Activated T-helper 1 cell treated with anti-CD3 and anti-CD28 coated beads, Interleukin-12 subunit alpha, Interleukin-12 subunit beta, Interleukin-2, Interleukin-4 antibody, amounts not matched to agents 30 ng/mL and 10 ng/mL and 1 ng/mL, durations not matched to agents 14 hours and 24 hours and 36 hours (primary cell): Measurements from ENCODE around the gene SYNE1. TPM values are rescaled to one million over a fixed set of nuclear protein-coding genes. Genes with fewer than 3 reads are reported as not detected.
"Not testable (repeated sequence)": the region's sequence is repeated elsewhere in the genome, so short reads cannot be mapped to it uniquely, and the experiment has no call there.

Experiments
- DNase-seq: peaks from one replicate; pipeline ENCODE4 v3.0.0; 2021; ENCODE audit warnings: low spot score
- H3K27ac Mint-ChIP-seq: one replicate; pipeline ENCODE4 v1.8.0; 2021; ENCODE audit warnings: mild to moderate bottlenecking, mixed read lengths
- H3K27me3 Mint-ChIP-seq: one replicate; pipeline ENCODE4 v1.8.0; 2022; ENCODE audit warnings: mild to moderate bottlenecking, moderate library complexity, mixed read lengths; ENCODE audit not compliant: insufficient read depth
- H3K36me3 Mint-ChIP-seq: one replicate; pipeline ENCODE4 v1.8.0; 2021; ENCODE audit warnings: low read depth, mixed read lengths
- H3K4me1 Mint-ChIP-seq: one replicate; pipeline ENCODE4 v1.8.0; 2021; ENCODE audit warnings: low read depth, mixed read lengths
- H3K4me3 Mint-ChIP-seq: one replicate; pipeline ENCODE4 v1.8.0; 2021; ENCODE audit warnings: mild to moderate bottlenecking, moderate library complexity, mixed read lengths
- H3K9me3 Mint-ChIP-seq: one replicate; pipeline ENCODE4 v1.8.0; 2021; ENCODE audit warnings: mixed read lengths
- intact Hi-C: fragments of 100-400 bp; cut with micrococcal nuclease; formaldehyde crosslinking; loops from one replicate; pipeline ENCODE4 v1.15.1; 2024
- total RNA-seq: library from RNA; stranded (reverse); gene quantifications from 2 replicates; pipeline ENCODE4 v1.2.3, GENCODE V29; 2022

SYNE1 gene, protein sequence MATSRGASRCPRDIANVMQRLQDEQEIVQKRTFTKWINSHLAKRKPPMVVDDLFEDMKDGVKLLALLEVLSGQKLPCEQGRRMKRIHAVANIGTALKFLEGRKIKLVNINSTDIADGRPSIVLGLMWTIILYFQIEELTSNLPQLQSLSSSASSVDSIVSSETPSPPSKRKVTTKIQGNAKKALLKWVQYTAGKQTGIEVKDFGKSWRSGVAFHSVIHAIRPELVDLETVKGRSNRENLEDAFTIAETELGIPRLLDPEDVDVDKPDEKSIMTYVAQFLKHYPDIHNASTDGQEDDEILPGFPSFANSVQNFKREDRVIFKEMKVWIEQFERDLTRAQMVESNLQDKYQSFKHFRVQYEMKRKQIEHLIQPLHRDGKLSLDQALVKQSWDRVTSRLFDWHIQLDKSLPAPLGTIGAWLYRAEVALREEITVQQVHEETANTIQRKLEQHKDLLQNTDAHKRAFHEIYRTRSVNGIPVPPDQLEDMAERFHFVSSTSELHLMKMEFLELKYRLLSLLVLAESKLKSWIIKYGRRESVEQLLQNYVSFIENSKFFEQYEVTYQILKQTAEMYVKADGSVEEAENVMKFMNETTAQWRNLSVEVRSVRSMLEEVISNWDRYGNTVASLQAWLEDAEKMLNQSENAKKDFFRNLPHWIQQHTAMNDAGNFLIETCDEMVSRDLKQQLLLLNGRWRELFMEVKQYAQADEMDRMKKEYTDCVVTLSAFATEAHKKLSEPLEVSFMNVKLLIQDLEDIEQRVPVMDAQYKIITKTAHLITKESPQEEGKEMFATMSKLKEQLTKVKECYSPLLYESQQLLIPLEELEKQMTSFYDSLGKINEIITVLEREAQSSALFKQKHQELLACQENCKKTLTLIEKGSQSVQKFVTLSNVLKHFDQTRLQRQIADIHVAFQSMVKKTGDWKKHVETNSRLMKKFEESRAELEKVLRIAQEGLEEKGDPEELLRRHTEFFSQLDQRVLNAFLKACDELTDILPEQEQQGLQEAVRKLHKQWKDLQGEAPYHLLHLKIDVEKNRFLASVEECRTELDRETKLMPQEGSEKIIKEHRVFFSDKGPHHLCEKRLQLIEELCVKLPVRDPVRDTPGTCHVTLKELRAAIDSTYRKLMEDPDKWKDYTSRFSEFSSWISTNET (N-terminal part only)
- 14.5 and 16.0 TPM in 2 replicates for total RNA-seq

DNA sequence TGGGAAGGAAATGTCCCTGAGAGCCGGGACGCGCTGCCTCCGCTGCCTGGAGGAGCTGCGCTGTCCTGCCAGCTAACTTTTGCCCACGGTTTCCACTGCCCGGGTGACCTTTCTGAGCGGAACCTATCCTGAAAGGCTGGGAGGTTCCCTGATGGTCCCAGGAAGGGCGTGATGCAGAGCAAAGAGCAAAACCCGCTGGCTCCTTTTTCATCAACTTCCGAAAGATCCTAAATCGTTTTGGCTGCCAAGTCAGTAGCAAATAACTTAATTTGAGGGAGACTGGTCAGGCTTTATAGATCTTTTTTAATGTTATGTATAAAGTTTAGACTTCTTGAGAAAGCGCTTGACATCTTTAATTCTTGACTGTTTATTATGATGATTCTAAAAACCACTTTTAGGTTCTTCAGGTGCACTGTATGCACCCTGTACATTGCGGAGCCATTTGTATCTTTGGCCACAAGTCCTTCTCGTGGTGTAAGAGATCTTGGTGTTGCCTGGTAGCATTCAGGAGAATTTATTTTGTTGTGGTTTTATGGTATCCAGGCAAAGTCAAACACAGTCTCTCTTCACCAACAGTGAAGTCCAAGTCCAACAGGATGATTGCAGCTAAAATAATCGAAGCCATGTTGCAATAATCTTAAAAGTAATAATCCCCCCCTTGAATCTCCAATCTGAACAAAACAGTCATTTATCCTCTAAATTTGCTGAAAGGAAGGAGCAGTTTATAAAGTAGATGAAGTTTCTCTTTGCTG, at the start of gene SYNE1:
SYNE1 (minus strand) TSS at position 67 of the 752 bp plus-strand sequence. CDS start 9,031 bp downstream, outside the sequence.
- Mint-ChIP-seq H3K36me3 (no peaks in the 10 kb centered on the region), H3K27ac (no peak within 1 kb of the TSS), H3K27me3 (peaks cover 44% of the 10 kb centered on the region), H3K4me3 (peak within 1 kb of the TSS; percentile 72), H3K4me1 (peaks cover 17% of the 10 kb centered on the region), H3K9me3 (no peaks in the 10 kb centered on the region)
- DNase-seq: no peak
- intact Hi-C loops: no loop called here

DNA sequence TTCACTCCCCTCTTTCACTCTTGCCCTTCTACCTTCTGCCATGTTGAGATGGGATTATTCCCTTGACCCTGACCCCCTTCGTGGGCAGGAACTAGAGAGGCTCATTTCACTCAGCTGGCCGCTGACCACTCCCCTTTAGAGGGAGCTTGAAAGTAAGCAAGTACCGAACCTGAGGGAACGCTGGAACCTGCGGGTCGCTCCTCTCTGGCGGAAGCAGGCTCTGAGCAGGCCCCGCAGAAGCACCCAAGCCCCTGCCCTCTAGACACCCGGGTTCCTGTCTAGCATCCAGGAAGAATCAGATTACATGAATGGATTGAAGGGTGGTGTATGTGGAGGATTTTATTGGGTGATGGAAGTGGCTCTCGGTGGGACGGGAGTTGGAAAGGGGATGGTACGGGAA, 48.7 kb upstream of the SYNE1 start:
- no peaks in the 10 kb centered on the region for H3K27me3 Mint-ChIP-seq
- H3K4me1 Mint-ChIP-seq: no peaks in the 10 kb centered on the region
- no peaks in the 10 kb centered on the region for H3K36me3 Mint-ChIP-seq
- H3K9me3 Mint-ChIP-seq: no peaks in the 10 kb centered on the region
- DNase-seq: no peak
- H3K4me3 Mint-ChIP-seq: no peak overlapping the region
- H3K27ac Mint-ChIP-seq: no peak overlapping the region
- intact Hi-C loops: no loop called here

DNA sequence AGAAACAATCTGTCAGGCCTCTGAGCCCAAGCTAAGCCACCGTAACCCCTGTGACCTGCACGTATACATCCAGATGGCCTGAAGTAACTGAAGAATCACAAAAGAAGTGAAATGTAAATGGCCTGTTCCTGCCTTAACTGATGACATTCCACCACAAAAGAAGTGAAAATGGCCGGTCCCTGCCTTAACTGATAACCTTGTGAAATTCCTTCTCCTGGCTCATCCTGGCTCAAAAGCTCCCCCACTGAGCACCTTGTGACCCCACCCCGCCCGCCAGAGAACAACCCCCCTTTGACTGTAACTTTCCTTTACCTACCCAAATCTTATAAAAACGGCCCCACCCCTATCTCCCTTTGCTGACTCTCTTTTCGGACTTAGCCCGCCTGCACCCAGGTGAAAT, 45.8 kb upstream of the SYNE1 start:
- DNase-seq, H3K36me3 Mint-ChIP-seq, H3K4me3 Mint-ChIP-seq, H3K9me3 Mint-ChIP-seq, H3K27me3 Mint-ChIP-seq, H3K27ac Mint-ChIP-seq, intact Hi-C loops, H3K4me1 Mint-ChIP-seq: not testable (repeated sequence)

DNA sequence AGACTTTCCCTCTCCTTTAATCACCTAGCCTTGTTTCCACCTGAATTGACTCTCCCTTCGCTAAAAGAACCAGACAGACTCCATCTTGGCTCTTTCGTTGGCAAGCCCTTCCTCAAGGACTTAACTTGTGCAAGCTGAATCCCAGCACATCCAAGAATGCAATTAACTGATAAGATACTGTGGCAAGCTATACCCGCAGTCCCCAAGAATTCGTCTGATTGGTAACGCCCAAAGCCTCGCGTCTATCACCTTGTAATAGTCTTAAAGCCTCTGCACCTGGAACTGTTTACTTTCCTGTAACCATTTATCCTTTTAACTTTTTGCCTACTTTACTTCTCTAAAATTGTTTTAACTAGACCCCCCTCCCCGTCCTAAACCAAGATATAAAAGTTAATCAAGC, 45.0 kb upstream of the SYNE1 start:
- intact Hi-C loops: no loop called here

DNA sequence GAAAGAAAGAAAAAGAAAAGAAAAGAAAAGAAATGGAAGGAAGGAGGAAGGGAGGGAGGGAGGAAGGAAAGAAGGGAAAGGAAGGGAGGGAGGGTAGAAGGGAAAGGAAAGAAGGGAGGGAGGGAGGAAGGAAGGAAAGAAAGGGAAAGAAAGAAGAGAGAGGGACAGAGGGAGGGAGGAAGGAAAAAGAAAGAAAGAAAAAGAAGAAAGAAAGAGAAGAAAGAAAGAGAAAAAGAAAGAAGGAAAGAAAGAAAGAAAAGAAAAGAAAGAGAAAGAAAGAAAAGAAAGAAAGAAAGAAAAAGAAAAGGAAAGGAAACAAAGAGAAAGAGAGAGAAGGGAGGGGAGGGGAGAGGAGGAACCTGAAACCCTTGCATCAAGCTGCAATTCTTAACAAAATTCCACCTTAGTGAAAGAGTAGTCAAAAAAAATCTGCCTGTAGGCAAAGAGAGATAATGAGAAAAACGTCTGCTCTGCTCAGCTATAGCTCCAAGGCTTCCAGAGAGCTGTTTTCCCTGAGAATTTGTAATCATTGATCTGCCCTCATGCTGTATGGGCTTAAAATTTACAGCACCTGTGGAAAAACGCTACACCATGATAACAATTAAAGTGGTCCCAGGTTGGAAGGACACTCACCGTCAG, 43.8 kb upstream of the SYNE1 start:
- no peaks in the 10 kb centered on the region for H3K27me3 Mint-ChIP-seq
- H3K27ac Mint-ChIP-seq: no peak overlapping the region
- H3K9me3 Mint-ChIP-seq: no peaks in the 10 kb centered on the region
- no peaks in the 10 kb centered on the region for H3K36me3 Mint-ChIP-seq
- DNase-seq: no peak
- H3K4me3 Mint-ChIP-seq: no peak overlapping the region
- no peaks in the 10 kb centered on the region for H3K4me1 Mint-ChIP-seq
- intact Hi-C loops: no loop called here

More for the DNA sequence above, 45.0 kb upstream of the SYNE1 start:
- Mint-ChIP-seq H3K4me1 (no peaks in the 10 kb centered on the region), H3K27ac (no peak overlapping the region), H3K36me3 (no peaks in the 10 kb centered on the region), H3K4me3 (no peak overlapping the region), H3K9me3 (no peaks in the 10 kb centered on the region), H3K27me3 (no peaks in the 10 kb centered on the region)
- DNase-seq: no peak

DNA sequence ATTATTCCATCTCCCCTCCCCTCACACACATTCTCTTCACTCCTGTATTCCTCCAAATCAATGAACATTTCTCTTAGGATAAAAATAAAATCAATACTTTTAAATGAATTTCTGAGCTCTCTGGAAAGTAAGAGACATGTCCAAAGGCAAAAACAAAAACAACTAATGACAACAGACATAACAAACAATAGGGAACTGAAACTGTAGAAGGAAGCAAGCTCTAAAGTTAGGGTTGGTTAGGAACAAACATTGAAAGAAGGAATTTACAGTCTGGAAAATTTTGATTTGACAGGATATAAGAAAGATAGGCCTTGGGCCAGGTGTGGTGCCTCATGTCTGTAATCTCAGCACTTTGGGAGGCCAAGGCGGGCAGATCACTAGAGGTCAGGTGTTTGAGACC, 43.0 kb upstream of the SYNE1 start:
- Mint-ChIP-seq H3K4me1 (no peaks in the 10 kb centered on the region), H3K27ac (no peak overlapping the region), H3K27me3 (no peaks in the 10 kb centered on the region), H3K36me3 (no peaks in the 10 kb centered on the region), H3K4me3 (no peak overlapping the region), H3K9me3 (no peaks in the 10 kb centered on the region)
- no peak for DNase-seq
- intact Hi-C loops: no loop called here

DNA sequence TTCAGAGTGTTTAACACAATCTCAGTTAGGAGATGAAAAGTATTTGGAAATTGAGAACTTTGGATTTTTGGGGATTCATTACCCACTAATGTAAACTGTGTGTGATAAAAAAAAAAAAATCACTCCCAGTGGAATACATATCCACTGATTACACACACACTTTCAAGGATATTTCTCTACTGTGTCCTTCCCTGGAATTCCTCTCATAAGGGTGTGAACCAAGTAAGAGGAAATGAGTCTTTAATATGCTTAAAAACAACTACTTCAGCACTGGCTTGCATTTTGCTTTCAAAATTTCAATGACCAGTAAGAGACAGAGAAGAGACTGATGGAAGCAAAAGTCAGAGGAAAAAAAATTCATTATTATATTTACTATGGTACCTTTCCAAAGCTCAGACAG, 36.1 kb upstream of the SYNE1 start:
- Mint-ChIP-seq H3K9me3 (no peaks in the 10 kb centered on the region), H3K36me3 (no peaks in the 10 kb centered on the region), H3K4me1 (no peaks in the 10 kb centered on the region), H3K27me3 (no peaks in the 10 kb centered on the region), H3K4me3 (no peak overlapping the region), H3K27ac (no peak overlapping the region)
- intact Hi-C loops: no loop called here
- DNase-seq: no peak

DNA sequence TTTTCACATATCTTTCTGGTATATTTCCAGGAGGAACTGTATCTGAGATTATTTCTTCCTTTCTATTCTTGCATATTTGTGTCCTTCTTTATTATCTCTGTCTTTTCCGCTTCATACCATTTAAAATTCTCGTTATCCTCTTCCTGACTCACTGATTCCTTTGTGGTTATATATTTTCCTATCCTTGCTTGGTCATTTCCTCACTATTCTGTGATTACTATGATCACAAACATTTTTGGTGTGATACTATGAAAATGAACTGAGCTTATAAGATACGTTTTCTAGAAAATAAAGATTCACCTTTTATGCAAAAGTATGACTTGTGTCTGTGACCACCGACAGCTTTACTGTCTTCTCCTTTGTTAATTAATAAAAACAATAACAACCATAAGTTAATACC, 34.0 kb upstream of the SYNE1 start:
- Mint-ChIP-seq H3K27ac (no peak overlapping the region), H3K4me3 (no peak overlapping the region), H3K4me1 (no peaks in the 10 kb centered on the region), H3K36me3 (no peaks in the 10 kb centered on the region), H3K27me3 (peaks cover 1% of the 10 kb centered on the region), H3K9me3 (no peaks in the 10 kb centered on the region)
- DNase-seq: no peak
- intact Hi-C loops: no loop called here

DNA sequence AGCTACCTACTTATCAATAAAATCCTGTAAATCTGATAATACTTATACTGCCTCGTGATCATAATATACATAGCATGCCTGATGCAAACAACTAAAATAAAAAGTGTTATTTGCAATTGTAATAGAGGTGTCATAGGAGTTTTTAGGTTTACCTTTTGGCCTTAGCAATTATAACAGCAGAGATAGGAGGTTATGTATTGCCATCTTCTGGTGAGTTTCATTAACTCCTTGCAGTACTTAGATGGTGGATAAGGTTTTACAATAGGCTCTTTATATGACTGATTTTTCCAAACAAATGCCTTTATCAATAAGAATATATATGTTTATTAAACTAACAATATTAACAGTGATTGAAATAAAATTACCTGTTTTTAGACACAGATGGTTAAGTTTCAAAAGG, 32.7 kb upstream of the SYNE1 start:
- intact Hi-C loops: no loop called here
- Mint-ChIP-seq H3K36me3 (no peaks in the 10 kb centered on the region), H3K9me3 (no peaks in the 10 kb centered on the region), H3K27me3 (peaks cover 1% of the 10 kb centered on the region), H3K4me1 (no peaks in the 10 kb centered on the region), H3K27ac (no peak overlapping the region), H3K4me3 (no peak overlapping the region)
- DNase-seq: no peak

DNA sequence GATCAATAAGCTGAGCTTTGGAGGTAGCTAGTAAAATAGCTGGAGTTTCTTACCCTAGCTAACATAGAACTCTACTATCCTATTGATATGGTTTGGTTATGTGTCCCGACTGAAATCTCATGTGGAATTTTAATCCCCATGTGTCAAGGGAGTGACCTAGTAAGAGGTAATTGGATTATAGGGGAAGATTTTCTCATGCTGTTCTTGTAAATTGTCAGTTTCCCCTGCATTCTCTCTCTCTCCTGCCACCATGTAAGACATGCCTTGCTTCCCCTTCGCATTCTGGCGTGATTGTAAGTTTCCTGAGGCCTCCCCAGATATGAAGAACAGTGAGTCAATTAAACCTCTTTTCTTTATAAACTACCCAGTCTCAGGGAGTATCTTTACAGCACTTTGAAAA, 24.6 kb upstream of the SYNE1 start:
- Mint-ChIP-seq H3K4me1 (no peaks in the 10 kb centered on the region), H3K27ac (no peak overlapping the region), H3K27me3 (peaks cover 2% of the 10 kb centered on the region), H3K4me3 (no peak overlapping the region), H3K9me3 (no peaks in the 10 kb centered on the region), H3K36me3 (no peaks in the 10 kb centered on the region)
- no peak for DNase-seq
- intact Hi-C loops: no loop called here

DNA sequence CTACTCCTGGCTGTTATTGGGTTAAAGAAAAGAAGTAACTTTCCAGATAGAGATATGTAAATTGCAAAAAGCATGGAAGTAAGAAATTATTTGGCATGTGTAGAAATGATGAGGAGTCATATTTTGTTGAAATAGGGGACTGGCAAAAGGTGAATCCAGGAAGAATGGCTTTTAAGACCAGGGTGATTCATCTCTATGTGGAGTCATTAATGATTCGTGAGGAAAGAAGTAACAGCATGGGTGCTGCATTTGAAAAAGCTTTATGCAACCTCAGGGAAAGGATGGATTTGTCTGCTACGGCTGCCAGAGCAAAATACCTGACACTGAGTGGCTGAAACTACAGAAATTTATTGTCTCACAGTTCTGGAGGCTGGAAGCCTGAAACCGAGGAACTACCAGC, 14.8 kb upstream of the SYNE1 start:
- Mint-ChIP-seq H3K36me3 (no peaks in the 10 kb centered on the region), H3K27ac (no peak overlapping the region), H3K9me3 (no peaks in the 10 kb centered on the region), H3K4me1 (no peaks in the 10 kb centered on the region), H3K27me3 (no peaks in the 10 kb centered on the region), H3K4me3 (no peak overlapping the region)
- intact Hi-C loops: no loop called here
- DNase-seq: no peak

DNA sequence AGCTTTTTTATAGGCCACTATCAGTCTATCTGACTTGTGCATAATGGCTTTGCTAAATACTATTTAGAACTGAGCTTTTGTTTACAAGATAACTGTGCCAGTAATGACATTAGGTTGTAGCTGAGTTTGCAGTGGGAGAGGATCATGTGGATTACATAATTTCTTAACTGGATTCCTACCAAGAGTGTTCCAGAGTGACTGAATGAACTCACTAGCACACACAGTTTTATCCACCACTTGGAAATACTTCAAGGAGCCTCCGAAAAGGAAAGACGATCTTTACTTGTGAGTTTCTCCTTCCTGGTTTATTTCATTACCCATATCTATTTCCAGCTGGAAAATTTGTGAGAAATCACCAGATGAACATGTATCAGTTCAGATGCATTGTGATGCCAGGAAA, 10.9 kb upstream of the SYNE1 start:
- no peaks in the 10 kb centered on the region for H3K4me1 Mint-ChIP-seq
- peaks cover 3% of the 10 kb centered on the region for H3K27me3 Mint-ChIP-seq
- DNase-seq: no peak
- H3K36me3 Mint-ChIP-seq: no peaks in the 10 kb centered on the region
- H3K27ac Mint-ChIP-seq: no peak overlapping the region
- H3K9me3 Mint-ChIP-seq: no peaks in the 10 kb centered on the region
- intact Hi-C loops: loop anchor here (10.0 kb wide), 1 partner anchor 163 kb away; no protein-coding TSS in a partner anchor
- no peak overlapping the region for H3K4me3 Mint-ChIP-seq
